ENCODE results near the gene SPATC1L. TPM values are rescaled to one million over a fixed set of nuclear protein-coding genes. Genes with fewer than 3 reads are reported as not detected.

The SPATC1L gene
- total and polyA plus RNA-seq, 2 donors (not counting 1 experiment from before 2014, with no cell fraction given), result 11.4 to 15.4 TPM

DNA sequence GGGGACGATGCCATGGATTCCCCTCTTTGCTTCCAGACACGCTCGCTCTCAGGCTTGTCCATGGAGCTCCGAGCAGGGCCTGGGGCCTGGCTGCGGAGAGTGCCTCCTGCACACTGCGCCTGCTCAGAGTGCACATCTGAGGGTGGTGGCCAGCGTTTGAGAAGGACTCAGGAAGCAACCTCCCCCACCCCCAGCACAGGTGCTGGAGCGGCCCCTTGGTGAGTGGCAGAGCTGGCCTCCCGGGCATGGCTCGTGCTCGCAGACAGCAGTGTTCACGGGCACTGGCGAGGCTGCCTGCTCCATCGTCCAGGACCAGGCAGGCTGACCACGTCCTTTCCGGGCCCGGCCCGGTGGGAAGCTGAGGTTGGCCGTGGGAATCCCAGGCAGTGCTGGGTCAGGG is 2.8 kb downstream of the SPATC1L start:
- intact Hi-C loops (cut with micrococcal nuclease), result no loop called here
- H3K9ac ChIP-seq (ENCODE audit: low read length), result no peak overlapping the region
- DNase-seq, result no peak
- WGBS (ENCODE audit: insufficient coverage), result 93% methylated on average over 19 of the region's 19 CpGs
- TF ChIP-seq CTCF (IDR thresholded peaks at IDR 0.05) (no peak), EZH2 (IDR thresholded peaks at IDR 0.05; ENCODE audit: borderline replicate concordance, insufficient read depth, low read depth, low read length, poor library complexity, severe bottlenecking) (no peak)
- H3K27me3 Mint-ChIP-seq, result no peaks in the 10 kb centered on the region
- H3K27ac ChIP-seq (ENCODE audit: low read length in 2 of 2), result no peak overlapping the region
- no peak for ATAC-seq (ENCODE audit: low read depth)
- H3K9me3 Mint-ChIP-seq (ENCODE audit: insufficient read depth), result peaks cover 4% of the 10 kb centered on the region
- H2AFZ ChIP-seq (ENCODE audit: insufficient read depth, low read depth, low read length, poor library complexity, severe bottlenecking), result no peak overlapping the region
- H3K27ac Mint-ChIP-seq, result no peak overlapping the region
- ChIA-PET POLR2A (no interaction called here), CTCF (no interaction called here)
- H3K9me3 ChIP-seq (ENCODE audit: control extremely low read depth in 1 of 3, control insufficient read depth in 2 of 3, insufficient read depth in 1 of 3, low read length in 2 of 3), result peaks cover 0 to 6% (median 0%) of the 10 kb centered on the region in 3 donors
- peaks cover 3% of the 10 kb centered on the region for H3K79me2 ChIP-seq (ENCODE audit: control insufficient read depth, insufficient read depth, low read length)
- peaks cover 0 to 16% of the 10 kb centered on the region in 2 donors for H3K4me1 ChIP-seq (ENCODE audit: control insufficient read depth in 2 of 2, insufficient read depth in 2 of 2, low read length in 2 of 2)
- no peak overlapping the region for H3K4me3 Mint-ChIP-seq
- no peaks in the 10 kb centered on the region for H3K27me3 ChIP-seq (replicated peaks in 1 of 4; ENCODE audit: control extremely low read depth in 1 of 4, control insufficient read depth in 3 of 4, insufficient read depth in 4 of 4, low read length in 3 of 4)
- H4K20me1 ChIP-seq (ENCODE audit: control insufficient read depth, insufficient read depth, low read length, poor library complexity, severe bottlenecking), result no peaks in the 10 kb centered on the region
- H3K36me3 ChIP-seq (replicated peaks in 1 of 2; ENCODE audit: control extremely low read depth in 1 of 2, control insufficient read depth in 1 of 2, extremely low read depth in 1 of 2, insufficient read depth in 2 of 2, low read length in 1 of 2), result no peaks in the 10 kb centered on the region
- H3K4me1 Mint-ChIP-seq, result peaks cover 9% of the 10 kb centered on the region
- H3K4me2 ChIP-seq (replicated peaks; ENCODE audit: low read depth, low read length, poor library complexity, severe bottlenecking), result no peak overlapping the region
- H3K4me3 ChIP-seq (ENCODE audit: control extremely low read depth in 1 of 5, extremely low read depth in 1 of 5, insufficient read depth in 1 of 5, low read depth in 2 of 5, low read length in 4 of 5), result no peak overlapping the region

GRCh38 chr21:46180778-46181391 is 3.4 kb downstream of the SPATC1L start:
- H3K9me3 ChIP-seq (ENCODE audit: control extremely low read depth in 1 of 3, control insufficient read depth in 2 of 3, insufficient read depth in 1 of 3, low read length in 2 of 3), result peaks cover 0 to 6% (median 0%) of the 10 kb centered on the region in 3 donors
- no peaks in the 10 kb centered on the region for H4K20me1 ChIP-seq (ENCODE audit: control insufficient read depth, insufficient read depth, low read length, poor library complexity, severe bottlenecking)
- ChIA-PET POLR2A (no interaction called here), CTCF (no interaction called here)
- Mint-ChIP-seq H3K9me3 (ENCODE audit: insufficient read depth) (peaks cover 4% of the 10 kb centered on the region), H3K4me1 (peaks cover 9% of the 10 kb centered on the region), H3K27me3 (no peaks in the 10 kb centered on the region), H3K4me3 (no peak overlapping the region), H3K27ac (no peak overlapping the region)
- no peaks in the 10 kb centered on the region for H3K27me3 ChIP-seq (replicated peaks in 1 of 4; ENCODE audit: control extremely low read depth in 1 of 4, control insufficient read depth in 3 of 4, insufficient read depth in 4 of 4, low read length in 3 of 4)
- no peak overlapping the region for H3K4me3 ChIP-seq (ENCODE audit: control extremely low read depth in 1 of 5, extremely low read depth in 1 of 5, insufficient read depth in 1 of 5, low read depth in 2 of 5, low read length in 4 of 5)
- H3K36me3 ChIP-seq (replicated peaks in 1 of 2; ENCODE audit: control extremely low read depth in 1 of 2, control insufficient read depth in 1 of 2, extremely low read depth in 1 of 2, insufficient read depth in 2 of 2, low read length in 1 of 2), result no peaks in the 10 kb centered on the region
- TF ChIP-seq CTCF (IDR thresholded peaks at IDR 0.05), result no peak
- no peak for TF ChIP-seq EZH2 (IDR thresholded peaks at IDR 0.05; ENCODE audit: borderline replicate concordance, insufficient read depth, low read depth, low read length, poor library complexity, severe bottlenecking)
- ATAC-seq (ENCODE audit: low read depth) (no peak), DNase-seq (no peak)
- peaks cover 0 to 16% of the 10 kb centered on the region in 2 donors for H3K4me1 ChIP-seq (ENCODE audit: control insufficient read depth in 2 of 2, insufficient read depth in 2 of 2, low read length in 2 of 2)
- no peak overlapping the region for H3K27ac ChIP-seq (ENCODE audit: low read length in 2 of 2)
- 95% methylated on average over 26 of the region's 26 CpGs for WGBS (ENCODE audit: insufficient coverage)
- H3K4me2 ChIP-seq (replicated peaks; ENCODE audit: low read depth, low read length, poor library complexity, severe bottlenecking), result no peak overlapping the region
- H3K79me2 ChIP-seq (ENCODE audit: control insufficient read depth, insufficient read depth, low read length), result peaks cover 3% of the 10 kb centered on the region
- no peak overlapping the region for H3K9ac ChIP-seq (ENCODE audit: low read length)
- H2AFZ ChIP-seq (ENCODE audit: insufficient read depth, low read depth, low read length, poor library complexity, severe bottlenecking), result no peak overlapping the region
- intact Hi-C loops (cut with micrococcal nuclease), result no loop called here

Measured in B cell (primary cell).